HepG2 (cell line): Measurements from ENCODE around the gene AMPH. TPM values are rescaled to one million over a fixed set of nuclear protein-coding genes. Genes with fewer than 3 reads are reported as not detected.

Source experiments
- ATAC-seq: fragments of 200-7000 bp; cut with Tn5 transposase; 3 replicates; pipeline ENCODE4 v1.9.1; 2020; ENCODE audit warnings: mild to moderate bottlenecking, moderate library complexity
- BruUV-seq: library from RNA; stranded (reverse); fragments of 400-500 nt; replicated peaks from 2 replicates; lab custom pipeline; 2021; lab: Mats Ljungman, UMichigan
- CTCF ChIA-PET: fragments of 300-600 bp; formaldehyde crosslinking; extraction: SDS; loops from one replicate; lab custom pipeline; 2021; ENCODE audit warnings: low total read pairs, inconsistent platforms, low intra/inter-chr PET ratio; lab: Yijun Ruan, JAX
- POLR2A ChIA-PET: fragments of 350-600 bp; sonication (Branson Sonifier 250); formaldehyde crosslinking; loops from one replicate; lab custom pipeline; 2020; ENCODE audit warnings: antibody characterized with exemption, inconsistent platforms; lab: Yijun Ruan, JAX
- DNase-seq: peaks from one replicate; pipeline ENCODE4 v3.0.0-alpha.2; 2015; ENCODE audit warnings: low spot score
- FAIRE-seq: peaks from 3 replicates; lab custom pipeline; 2011; peaks lifted over from hg19 to GRCh38; lab: Jason Lieb, UNC
- H2AFZ ChIP-seq: one replicate; pipeline ENCODE4 v1.6.1; 2011; ENCODE audit warnings: low read length, inconsistent platforms
- H3K27ac ChIP-seq: fragments of 300-600 bp; 3 replicates; pipeline ENCODE4 v1.8.0; 2011; ENCODE audit warnings: mixed run types, mild to moderate bottlenecking, mixed read lengths, low read length, inconsistent platforms; ENCODE audit not compliant: insufficient read depth; ENCODE audit errors: extremely low read length
- H3K27me3 ChIP-seq, 2 experiments: fragments of 200-600 bp in 1 of 2; 2 replicates in 1 of 2; 3 replicates in 1 of 2; pipeline versions ENCODE4 v1.6.0 to v1.8.0; 2011; ENCODE audit warnings: low read length in 2 of 2, mild to moderate bottlenecking in 2 of 2, moderate library complexity in 2 of 2, inconsistent platforms in 1 of 2; ENCODE audit not compliant: insufficient read depth in 2 of 2, control insufficient read depth in 1 of 2
- H3K36me3 ChIP-seq, 2 experiments: fragments of 200-600 bp in 1 of 2; replicated peaks in 1 of 2; 2 replicates in 1 of 2; 3 replicates in 1 of 2; pipeline versions ENCODE4 v1.5.1 to v1.8.0; 2011; ENCODE audit warnings: low read length in 2 of 2, inconsistent platforms in 1 of 2; ENCODE audit not compliant: insufficient read depth in 2 of 2, control insufficient read depth in 1 of 2
- H3K4me1 ChIP-seq: 2 replicates; pipeline ENCODE4 v1.5.1; 2012; ENCODE audit warnings: low read length, inconsistent platforms; ENCODE audit not compliant: insufficient read depth
- H3K4me2 ChIP-seq: 2 replicates; pipeline ENCODE4 v1.6.0; 2011; ENCODE audit warnings: low read depth, low read length, inconsistent platforms
- H3K4me3 ChIP-seq, 3 experiments: fragments of 200-600 bp in 1 of 3; sonication (generic), shearing (Covaris generic) in 1 of 3; replicated peaks in 1 of 3; 2 replicates each; pipeline ENCODE4 v1.5.1; 2011 to 2016; ENCODE audit warnings: low read length in 3 of 3, inconsistent platforms in 2 of 3, low read depth in 2 of 3, mild to moderate bottlenecking in 2 of 3, control low read depth in 1 of 3, mixed read lengths in 1 of 3; ENCODE audit not compliant: insufficient read depth in 1 of 3
- H3K79me2 ChIP-seq: one replicate; pipeline ENCODE4 v1.6.1; 2011; ENCODE audit warnings: low read length, inconsistent platforms; ENCODE audit not compliant: insufficient read depth
- H3K9ac ChIP-seq: 2 replicates; pipeline ENCODE4 v1.6.0; 2011; ENCODE audit warnings: mild to moderate bottlenecking, low read depth, low read length, inconsistent platforms; ENCODE audit not compliant: insufficient read depth
- H3K9me3 ChIP-seq: 2 replicates; pipeline ENCODE4 v1.5.1; 2012; ENCODE audit warnings: mild to moderate bottlenecking, low read length
- H4K20me1 ChIP-seq: 2 replicates; pipeline ENCODE4 v1.6.0; 2011; ENCODE audit warnings: inconsistent platforms, mild to moderate bottlenecking, low read length, moderate library complexity; ENCODE audit not compliant: insufficient read depth
- E2F5 ChIP-seq: sonication (generic); formaldehyde crosslinking; conservative IDR thresholded peaks from 2 replicates; pipeline ENCODE4 v1.4.0; 2020; ENCODE audit warnings: missing genetic modification reagents
- MNT ChIP-seq: fragments of 450-650 bp; IDR thresholded peaks from 2 replicates; pipeline ENCODE4 v1.6.1; 2016
- SRSF1 ChIP-seq: fragments of 200-400 bp; formaldehyde crosslinking; optimal IDR thresholded peaks from 2 replicates; pipeline ENCODE3; 2017; ENCODE audit warnings: mild to moderate bottlenecking, low read depth, low read length, moderate library complexity
- ZFP82 ChIP-seq: sonication (generic); formaldehyde crosslinking; IDR thresholded peaks from 2 replicates; pipeline ENCODE4 v1.5.1; 2020; ENCODE audit warnings: mild to moderate bottlenecking, missing genetic modification reagents, borderline replicate concordance
- ZNF263 ChIP-seq: sonication (generic); formaldehyde crosslinking; IDR thresholded peaks from 2 replicates; pipeline ENCODE4 v1.4.0; 2020; ENCODE audit warnings: missing genetic modification reagents
- ZNF30 ChIP-seq: sonication (generic); formaldehyde crosslinking; IDR thresholded peaks from 2 replicates; pipeline ENCODE4 v1.5.0; 2020; ENCODE audit warnings: mild to moderate bottlenecking, missing genetic modification reagents
- ZNF672 ChIP-seq: sonication (generic); formaldehyde crosslinking; IDR thresholded peaks from 2 replicates; pipeline ENCODE4 v1.8.1; 2022; ENCODE audit warnings: missing genetic modification reagents
- ZNF704 ChIP-seq: sonication (generic); formaldehyde crosslinking; IDR thresholded peaks from 2 replicates; pipeline ENCODE4 v1.8.1; 2023; ENCODE audit warnings: mild to moderate bottlenecking, inconsistent platforms, moderate library complexity, missing genetic modification reagents, borderline replicate concordance
- WGBS: methylation state at CpG from one replicate; pipeline ENCODE4 v1.1.6; 2017; ENCODE audit warnings: low lambda C conversion rate; 5-methylcytosine and 5-hydroxymethylcytosine counted together
- in situ Hi-C: cut with HindIII; loops from 2 replicates; pipeline ENCODE4 v1.10.0; 2017; ENCODE audit warnings: low pct_unique_long_range_greater_than_20kb; ENCODE audit not compliant: extremely low pct_ligation_motif_present
- intact Hi-C: fragments of 100-400 bp; cut with micrococcal nuclease; formaldehyde crosslinking; loops from one replicate; pipeline ENCODE4 v1.10.0; 2022; ENCODE audit not compliant: unreplicated experiment
- polyA plus RNA-seq, 8 experiments: library from polyadenylated mRNA; depleted of rRNA in 3 of 8; stranded (reverse) in 7 of 8; unstranded in 1 of 8; fragments of >200 nt; fragmentation: Illumina TruSeq in 4 of 8; extraction: Trizol in 4 of 8; gene quantifications; 2 replicates each; pipeline versions ENCODE4 v1.2.1 to v1.2.3, GENCODE V29; 2011 to 2016; ENCODE audit warnings: low read depth in 4 of 8, missing spikeins in 1 of 8, mixed read lengths in 1 of 8; ENCODE audit not compliant: insufficient read depth in 1 of 8
- total RNA-seq, 5 experiments: library from RNA; depleted of rRNA; stranded (reverse); fragments of >200 nt; fragmentation: Illumina TruSeq; extraction: Trizol; gene quantifications; 2 replicates each; pipeline ENCODE4 v1.2.3, GENCODE V29; 2016; ENCODE audit warnings: low read depth in 1 of 5

The AMPH gene
- total and polyA plus RNA-seq, 2 of the 13 experiments (the other 11 are each of a cell fraction or from before 2014, with no cell fraction given) = not detected

DNA sequence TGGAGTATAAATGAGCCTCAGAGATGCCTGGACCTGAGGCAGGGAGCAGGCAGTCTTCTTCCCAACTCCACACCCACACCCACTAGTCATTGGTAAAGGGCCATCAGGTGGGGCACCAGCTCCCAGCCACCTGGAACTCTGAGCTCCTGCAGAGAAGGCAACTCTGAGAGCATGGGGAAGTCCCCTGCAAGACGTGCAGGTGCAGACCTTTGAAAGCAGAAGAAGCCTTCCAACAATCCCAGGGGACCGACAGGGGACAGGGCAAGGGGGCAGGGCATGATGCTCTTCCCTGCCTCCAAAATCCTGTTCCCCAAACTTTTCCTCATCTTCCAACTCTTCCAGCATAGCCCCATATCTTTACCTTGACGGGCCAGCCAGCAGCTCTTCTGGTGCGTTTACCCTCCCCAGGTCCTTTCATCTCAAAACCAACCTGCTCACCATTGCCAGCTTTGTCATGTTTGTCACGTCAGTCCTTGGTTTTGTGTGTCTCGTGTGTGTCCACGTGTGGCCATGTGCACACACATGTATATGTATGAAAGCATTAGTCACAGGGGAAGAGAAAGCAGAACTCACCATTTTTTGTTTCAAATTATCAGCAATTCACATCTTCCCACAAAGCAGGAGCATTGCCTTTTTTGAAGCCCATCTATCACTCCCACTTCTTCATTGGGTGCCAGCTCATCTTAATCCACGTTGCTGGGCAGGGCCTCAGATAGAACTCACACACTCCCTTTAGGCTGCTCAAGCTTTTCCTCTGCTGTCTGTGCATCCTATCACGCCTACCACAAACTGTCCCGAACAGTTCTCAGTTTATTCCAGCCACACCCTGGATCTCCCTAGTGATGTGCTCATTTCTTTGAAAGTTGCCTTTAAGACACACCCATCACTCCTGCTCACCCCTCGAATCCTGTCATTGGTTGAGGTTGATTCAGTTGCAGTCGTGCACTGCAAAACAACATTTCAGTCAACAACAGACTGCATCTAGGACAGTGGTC is 41.0 kb upstream of the AMPH start:
- Histone ChIP-seq H3K36me3 (no peaks in the 10 kb centered on the region), H4K20me1 (no peaks in the 10 kb centered on the region), H3K27me3 (no peaks in the 10 kb centered on the region; a peak in 1 of 5 replicates), H3K4me3 (no peak overlapping the region), H3K9ac (no peak overlapping the region), H3K27ac (no peak overlapping the region), H3K9me3 (no peaks in the 10 kb centered on the region), H2AFZ (no peak overlapping the region), H3K4me2 (no peak overlapping the region), H3K4me1 (no peaks in the 10 kb centered on the region)
- no peak for ATAC-seq
- 14% methylated on average over 10 of the region's 12 CpGs for WGBS
- in situ Hi-C loops = loop anchor here (25.0 kb wide), 1 partner anchor 260 kb away; no protein-coding TSS in a partner anchor
- POLR2A ChIA-PET = no interaction called here
- DNase-seq = no peak
- FAIRE-seq = no peak
- intact Hi-C loops = no loop called here
- BruUV-seq = no TSS peak
- TF ChIP-seq E2F5 (no peak), ZNF704 (CRISPR knock-in tag) (no peak), ZNF30 (no peak), ZFP82 (CRISPR knock-in tag) (no peak), MNT (peak; percentile 95), ZNF263 (CRISPR knock-in tag) (no peak), ZNF672 (CRISPR knock-in tag) (no peak), SRSF1 (no peak)
- TF ChIP-seq, all 625 proteins: peak for 1
- CTCF ChIA-PET = no interaction called here
- no peaks in the 10 kb centered on the region for H3K79me2 ChIP-seq
